A549 (cell line): ENCODE measurements around the gene GUCA1A. TPM values are rescaled to one million over a fixed set of nuclear protein-coding genes. Genes with fewer than 3 reads are reported as not detected.
"Not testable (repeated sequence)": the region's sequence is repeated elsewhere in the genome, so short reads cannot be mapped to it uniquely, and the experiment has no call there.

Source experiments
- ATAC-seq, 2 experiments: fragments of 200-7000 bp in 1 of 2; fragments of >200 bp in 1 of 2; cut with Nextera tagmentation in 1 of 2; cut with Tn5 transposase in 1 of 2; 3 replicates each; pipeline versions ENCODE4 v1.8.0 to v1.9.1; 2018 to 2020; ENCODE audit warnings: mild to moderate bottlenecking in 1 of 2, moderate library complexity in 1 of 2
- CTCF ChIA-PET: fragments of 300-600 bp; sonication (Branson Sonifier 250); formaldehyde crosslinking; extraction: SDS; loops from one replicate; lab custom pipeline; 2021; ENCODE audit warnings: antibody characterized with exemption, inconsistent platforms; lab: Yijun Ruan, JAX
- POLR2A ChIA-PET: fragments of 350-600 bp; formaldehyde crosslinking; extraction: SDS; loops from one replicate; lab custom pipeline; 2021; ENCODE audit warnings: antibody characterized with exemption, inconsistent platforms; lab: Yijun Ruan, JAX
- DNase-seq, 2 experiments: peaks; one replicate each; pipeline versions ENCODE4 v3.0.0 to v3.0.0-alpha.2; 2011 to 2016; ENCODE audit warnings: low read depth in 1 of 2, low spot score in 1 of 2
- FAIRE-seq: peaks from 2 replicates; lab custom pipeline; 2011; peaks lifted over from hg19 to GRCh38; lab: Jason Lieb, UNC
- H3K27ac ChIP-seq, 2 experiments: fragments of >200 bp; sonication (Bioruptor Twin); formaldehyde crosslinking; 3 replicates each; pipeline ENCODE4 v1.5.1; 2016 to 2017
- H3K4me1 ChIP-seq: fragments of >200 bp; sonication (Bioruptor Twin); formaldehyde crosslinking; 3 replicates; pipeline ENCODE4 v1.6.1; 2016
- H3K4me2 ChIP-seq: fragments of >200 bp; sonication (Bioruptor Twin); formaldehyde crosslinking; 3 replicates; pipeline ENCODE4 v1.6.1; 2016
- H3K4me3 ChIP-seq: fragments of >200 bp; sonication (Bioruptor Twin); formaldehyde crosslinking; 3 replicates; pipeline ENCODE4 v1.5.1; 2016
- H3K9me3 ChIP-seq: fragments of >200 bp; sonication (Bioruptor Twin); formaldehyde crosslinking; 3 replicates; pipeline ENCODE4 v1.6.1; 2016
- BHLHE40 ChIP-seq: IDR thresholded peaks from 2 replicates; pipeline ENCODE4 v1.6.1; 2012; ENCODE audit warnings: low read depth, low read length, inconsistent platforms
- CBX8 ChIP-seq: fragments of 200-600 bp; sonication (generic); IDR thresholded peaks from 2 replicates; pipeline ENCODE4 v1.6.1; 2016
- CEBPB ChIP-seq, 2 experiments: fragments of >200 bp in 1 of 2; sonication (Bioruptor Twin) in 1 of 2; formaldehyde crosslinking in 1 of 2; IDR thresholded peaks; 2 replicates each; pipeline ENCODE4 v1.6.1; 2012 to 2016
- EP300 ChIP-seq, 2 experiments: fragments of >200 bp; sonication (Bioruptor Twin); formaldehyde crosslinking; IDR thresholded peaks; 2 replicates in 1 of 2; 3 replicates in 1 of 2; pipeline ENCODE4 v1.6.1; 2016 to 2017
- HOXB13 ChIP-seq: fragments of 250-450 bp; sonication (Bioruptor Pico); IDR thresholded peaks from 2 replicates; pipeline ENCODE4 v1.5.0; 2020; ENCODE audit warnings: low read depth, mild to moderate bottlenecking, moderate library complexity
- HOXB5 ChIP-seq: fragments of 250-450 bp; sonication (Bioruptor Pico); IDR thresholded peaks from 2 replicates; pipeline ENCODE4 v1.5.0; 2020; ENCODE audit warnings: mild to moderate bottlenecking, moderate library complexity
- JUNB ChIP-seq: fragments of >200 bp; sonication (Bioruptor Twin); formaldehyde crosslinking; IDR thresholded peaks from 2 replicates; pipeline ENCODE4 v1.6.1; 2016
- PHF8 ChIP-seq: fragments of 200-600 bp; sonication (generic); IDR thresholded peaks from 2 replicates; pipeline ENCODE4 v1.6.1; 2016; ENCODE audit warnings: low read depth, mild to moderate bottlenecking, antibody characterized with exemption, moderate library complexity, borderline replicate concordance
- SMC3 ChIP-seq: fragments of >200 bp; sonication (Bioruptor Twin); formaldehyde crosslinking; IDR thresholded peaks from 3 replicates; pipeline ENCODE4 v1.6.1; 2018; ENCODE audit warnings: inconsistent platforms
- TFCP2L1 ChIP-seq: fragments of 250-450 bp; sonication (Bioruptor Pico); IDR thresholded peaks from 2 replicates; pipeline ENCODE4 v1.5.0; 2021; ENCODE audit warnings: mild to moderate bottlenecking
- ZFP36 ChIP-seq: fragments of 450-650 bp; IDR thresholded peaks from 2 replicates; pipeline ENCODE4 v1.6.1; 2014; ENCODE audit warnings: borderline replicate concordance; ENCODE audit not compliant: partially characterized antibody
- WGBS: methylation state at CpG from one replicate; pipeline ENCODE4 v1.1.6; 2017; ENCODE audit errors: missing lambda C conversion rate; 5-methylcytosine and 5-hydroxymethylcytosine counted together
- polyA plus RNA-seq, 4 experiments: library from polyadenylated mRNA; depleted of rRNA in 3 of 4; stranded (reverse); fragments of >200 nt; fragmentation: RNase III in 1 of 4; extraction: RNeasy Plus Mini Kit Qiagen cat#74134 plus additional on column Dnase treatment in 1 of 4; gene quantifications; 2 replicates in 3 of 4; 3 replicates in 1 of 4; pipeline ENCODE4 v1.2.3, GENCODE V29; 2011 to 2017
- TF ChIP-seq, protein P1 (sequence below): IDR thresholded peaks from 2 replicates; pipeline ENCODE4 v1.6.1; 2012

GUCA1A gene
- polyA plus RNA-seq, 2 of the 4 experiments (the other 2 are of a cell fraction), result not detected

DNA sequence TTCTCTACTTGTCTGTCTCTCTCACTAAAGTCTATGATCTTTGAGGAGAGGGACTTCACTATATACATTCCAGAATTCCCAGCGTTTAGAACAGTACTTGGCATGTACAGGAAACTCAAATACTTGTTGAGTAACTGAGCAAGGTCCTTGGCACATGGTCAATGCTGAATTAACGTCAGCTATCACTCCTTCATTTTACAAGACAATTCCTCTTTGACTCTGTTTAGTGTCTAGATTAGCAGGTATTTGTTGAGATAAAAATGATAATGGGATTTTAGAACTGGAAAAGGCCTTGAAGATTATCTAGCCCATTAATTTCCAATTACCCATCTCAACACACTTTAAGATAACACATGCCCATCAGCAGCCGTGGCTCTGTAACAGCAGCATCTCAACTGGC, 28.2 kb downstream of the GUCA1A start:
- Histone ChIP-seq H3K9me3 (no peaks in the 10 kb centered on the region), H3K4me3 (no peak overlapping the region), H3K4me1 (peaks cover 87% of the 10 kb centered on the region), H3K27ac (peak overlapping the region; percentile 74 to 86), H3K4me2 (peak overlapping the region; percentile 55)
- TF ChIP-seq CEBPB (IDR thresholded peaks at IDR 0.05), result no peak
- no peak for TF ChIP-seq SMC3
- no peak for TF ChIP-seq CBX8
- no peak for TF ChIP-seq HOXB5
- no peak for TF ChIP-seq PHF8
- WGBS, result 35% methylated on average over 3 of the region's 3 CpGs
- DNase-seq (no peak), FAIRE-seq (no peak), ATAC-seq (no peak)
- ChIA-PET CTCF (interaction anchor here (0.6 to 5.8 kb wide), 4 partner anchors 10 to 70 kb away, joined by 3 to 31 read pairs (median 4); no protein-coding TSS in a partner anchor), POLR2A (no interaction called here)

DNA sequence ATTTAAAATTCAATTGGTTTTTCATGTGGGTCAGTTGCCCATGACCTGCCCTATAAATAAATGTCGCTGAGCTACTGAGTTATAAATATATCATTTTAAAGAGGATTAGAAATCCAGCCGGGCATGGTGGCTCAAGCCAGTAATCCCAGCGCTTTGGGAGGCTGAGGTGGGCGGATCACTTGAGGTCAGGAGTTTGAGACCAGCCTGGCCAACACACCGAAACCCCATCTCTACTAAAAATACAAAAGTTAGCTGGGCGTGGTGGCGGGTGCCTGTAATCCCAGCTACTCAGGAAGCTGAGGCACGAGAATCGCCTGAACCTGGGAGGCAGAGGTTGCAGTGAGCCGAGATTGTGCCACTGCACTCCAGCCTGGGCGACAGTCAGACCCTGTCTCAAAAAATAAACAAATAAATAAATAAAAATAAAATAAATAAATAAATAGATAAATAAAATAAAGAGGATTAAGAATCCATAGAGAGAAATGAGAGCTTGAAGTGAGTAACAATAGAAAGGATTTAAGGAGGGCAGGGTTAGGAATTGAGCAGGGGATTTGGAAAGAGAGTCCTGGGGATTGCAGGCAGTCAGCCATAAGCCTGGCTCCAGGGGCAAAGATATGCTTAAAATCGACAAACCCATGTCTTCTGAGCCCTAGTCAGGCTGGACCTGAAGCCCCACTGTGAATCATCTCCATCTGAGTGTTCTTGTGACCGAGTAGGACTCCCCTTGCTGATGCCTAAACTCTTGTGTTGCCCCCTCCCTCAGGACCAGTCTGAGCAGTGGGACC, 29.2 kb downstream of the GUCA1A start:
- not testable (repeated sequence) for ATAC-seq, DNase-seq, H3K4me3 ChIP-seq, FAIRE-seq, H3K9me3 ChIP-seq, H3K4me2 ChIP-seq
- CTCF ChIA-PET, result interaction anchor here (1.2 to 5.8 kb wide), 3 partner anchors 12 to 13 kb away, joined by 3 to 31 read pairs (median 4); no protein-coding TSS in a partner anchor
- Histone ChIP-seq H3K4me1 (peaks cover 78% of the 10 kb centered on the region), H3K27ac (peak overlapping the region; percentile 74 to 86)
- POLR2A ChIA-PET, result interaction anchor here (1.0 kb wide), 1 partner anchor 9 kb away, joined by 3 read pairs; no protein-coding TSS in a partner anchor
- 87% methylated on average over 13 of the region's 13 CpGs for WGBS

DNA sequence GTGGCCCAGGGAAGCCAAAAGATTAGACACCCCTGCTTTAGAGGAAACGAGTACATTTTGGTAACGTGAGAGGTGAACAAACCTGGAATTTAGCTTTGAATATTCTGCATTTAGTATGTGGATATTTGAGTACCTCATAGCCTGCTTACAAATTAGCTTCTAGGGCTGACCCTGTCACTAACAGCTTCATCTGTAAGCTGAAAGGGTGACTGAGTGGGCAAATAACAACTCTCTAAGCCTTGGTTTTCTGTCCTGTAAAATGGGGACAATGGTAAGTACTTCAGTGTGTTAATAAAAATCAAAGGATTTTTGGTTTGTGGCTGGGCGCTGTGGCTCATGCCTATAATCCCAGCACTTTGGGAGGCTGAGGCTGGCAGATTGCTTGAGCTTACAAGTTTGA, 30.0 kb downstream of the GUCA1A start:
- TF ChIP-seq HOXB13 (CRISPR knock-in tag) (no peak), JUNB (no peak), BHLHE40 (no peak), TFCP2L1 (CRISPR knock-in tag) (no peak), HOXB5 (no peak), ZFP36 (no peak), EP300 (IDR thresholded peaks at IDR 0.05) (no peak)
- TF ChIP-seq, protein P1, sequence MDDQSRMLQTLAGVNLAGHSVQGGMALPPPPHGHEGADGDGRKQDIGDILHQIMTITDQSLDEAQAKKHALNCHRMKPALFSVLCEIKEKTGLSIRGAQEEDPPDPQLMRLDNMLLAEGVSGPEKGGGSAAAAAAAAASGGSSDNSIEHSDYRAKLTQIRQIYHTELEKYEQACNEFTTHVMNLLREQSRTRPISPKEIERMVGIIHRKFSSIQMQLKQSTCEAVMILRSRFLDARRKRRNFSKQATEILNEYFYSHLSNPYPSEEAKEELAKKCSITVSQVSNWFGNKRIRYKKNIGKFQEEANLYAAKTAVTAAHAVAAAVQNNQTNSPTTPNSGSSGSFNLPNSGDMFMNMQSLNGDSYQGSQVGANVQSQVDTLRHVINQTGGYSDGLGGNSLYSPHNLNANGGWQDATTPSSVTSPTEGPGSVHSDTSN, result no peak
- Histone ChIP-seq H3K27ac (peak overlapping the region; percentile 53 to 86), H3K4me2 (no peak overlapping the region; the same call in 2 of the 3 replicates), H3K4me3 (no peak overlapping the region), H3K4me1 (peaks cover 70% of the 10 kb centered on the region), H3K9me3 (no peaks in the 10 kb centered on the region)
- FAIRE-seq (no peak), ATAC-seq (no peak), DNase-seq (no peak)
- WGBS, result 91% methylated on average over 3 of the region's 3 CpGs
- ChIA-PET POLR2A (interaction anchor here (1.0 kb wide), 1 partner anchor 10 kb away, joined by 3 read pairs; no protein-coding TSS in a partner anchor), CTCF (interaction anchor here (1.2 to 5.8 kb wide), 3 partner anchors 11 to 14 kb away, joined by 3 to 31 read pairs (median 4); no protein-coding TSS in a partner anchor)

DNA sequence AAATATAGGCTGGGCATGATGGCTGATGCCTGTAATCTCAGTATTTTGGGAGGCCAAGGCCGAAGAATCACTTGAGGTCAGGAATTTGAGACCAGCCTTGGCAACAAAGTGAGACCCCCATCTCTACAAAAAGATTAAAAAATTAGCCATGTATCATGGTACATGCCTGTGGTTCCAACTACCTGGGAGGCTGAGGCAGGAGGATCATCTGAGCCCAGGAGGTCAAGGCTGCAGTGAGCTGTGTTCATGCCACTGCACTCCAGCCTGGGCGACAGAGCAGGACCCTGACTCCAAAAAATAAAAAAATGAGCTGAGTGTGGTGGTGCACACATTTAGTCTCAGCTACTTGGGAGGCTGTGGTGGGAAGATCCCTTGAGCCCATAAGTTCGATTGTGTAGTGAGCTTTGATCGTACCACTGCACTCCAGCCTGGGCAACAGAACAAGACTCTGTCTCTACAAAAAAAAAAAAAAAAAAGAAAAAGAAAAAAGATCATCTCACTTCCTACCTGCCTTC, 31.7 kb downstream of the GUCA1A start:
- Histone ChIP-seq H3K4me3 (0 out of 3 replicates have a peak overlapping the region, but pooled peaks have one; percentile 17), H3K27ac (peak overlapping the region; percentile 84 to 86), H3K4me1 (peaks cover 53% of the 10 kb centered on the region), H3K9me3 (no peaks in the 10 kb centered on the region)
- FAIRE-seq, result no peak
- no peak for ATAC-seq
- 63% methylated on average over 4 of the region's 4 CpGs for WGBS
- POLR2A ChIA-PET, result no interaction called here
- no peak for DNase-seq
- TF ChIP-seq SMC3, result no peak
- TF ChIP-seq, all 56 proteins: peak for 0
- peak overlapping the region; percentile 73 for H3K4me2 ChIP-seq
- CTCF ChIA-PET, result interaction anchor here (1.2 to 1.7 kb wide), 3 partner anchors 9 to 343 kb away, joined by 3 to 6 read pairs (median 5); no protein-coding TSS in a partner anchor

DNA sequence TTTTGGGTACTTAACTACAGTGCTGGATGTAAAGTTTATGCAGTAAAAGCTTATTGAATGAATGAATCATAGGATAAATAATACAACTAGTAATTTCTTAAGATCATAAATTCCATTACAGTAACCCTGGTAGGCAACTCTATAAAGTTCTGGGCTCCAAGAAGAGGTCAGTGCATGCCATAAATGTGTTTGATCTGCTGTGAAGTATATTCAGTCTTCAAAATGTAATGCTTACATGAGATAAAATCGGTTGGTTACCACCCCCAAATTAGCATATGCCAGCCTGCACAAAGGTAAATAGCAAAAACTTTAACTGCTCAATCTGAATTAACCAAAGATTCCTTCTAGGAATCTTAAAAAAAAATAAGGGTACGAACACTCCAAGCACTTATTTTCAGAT, 34.4 kb downstream of the GUCA1A start:
- H3K9me3 ChIP-seq, H3K4me3 ChIP-seq, FAIRE-seq, ATAC-seq, H3K4me2 ChIP-seq, DNase-seq, CTCF ChIA-PET, H3K27ac ChIP-seq: not testable (repeated sequence)
- WGBS, result 45% methylated on average over 2 of the region's 2 CpGs
- POLR2A ChIA-PET, result interaction anchor here (0.7 kb wide), 1 partner anchor 24 kb away, joined by 3 read pairs; no protein-coding TSS in a partner anchor
- peaks cover 33% of the 10 kb centered on the region for H3K4me1 ChIP-seq
